OCI-LY7 (cell line): ENCODE results near the gene CACNB2. TPM values are rescaled to one million over a fixed set of nuclear protein-coding genes. Genes with fewer than 3 reads are reported as not detected.

Experiments
- BruUV-seq: library from RNA; stranded (reverse); fragments of 400-500 nt; replicated peaks from 2 replicates; lab custom pipeline; 2021; lab: Mats Ljungman, UMichigan
- CTCF ChIA-PET: fragments of 300-600 bp; sonication (Branson Sonifier 250); formaldehyde crosslinking; loops from one replicate; lab custom pipeline; 2022; ENCODE audit warnings: antibody characterized with exemption; ENCODE audit not compliant: unreplicated experiment; lab: Charles Lee
- POLR2A ChIA-PET: fragments of 300-600 bp; sonication (Branson Sonifier 250); formaldehyde crosslinking; loops from one replicate; lab custom pipeline; 2022; ENCODE audit warnings: antibody characterized with exemption; lab: Charles Lee
- DNase-seq: peaks from one replicate; pipeline ENCODE4 v3.0.0-alpha.2; 2015; ENCODE audit warnings: low spot score
- H2AFZ ChIP-seq: fragments of 200-600 bp; sonication (generic), shearing (Covaris generic); 2 replicates; pipeline ENCODE4 v1.6.1; 2014; ENCODE audit warnings: mild to moderate bottlenecking, antibody characterized with exemption, low read length, moderate library complexity
- H3K27ac ChIP-seq: fragments of 200-600 bp; sonication (generic); 2 replicates; pipeline ENCODE4 v1.5.1; 2014; ENCODE audit warnings: mixed run types, low read depth, mild to moderate bottlenecking, moderate library complexity, low read length, inconsistent platforms; ENCODE audit not compliant: poor library complexity, severe bottlenecking
- H3K36me3 ChIP-seq: fragments of 200-600 bp; sonication (generic); 2 replicates; pipeline ENCODE4 v1.6.1; 2014; ENCODE audit warnings: mild to moderate bottlenecking, antibody characterized with exemption, low read length, moderate library complexity, mixed read lengths; ENCODE audit not compliant: insufficient read depth
- H3K4me1 ChIP-seq: fragments of 200-600 bp; sonication (generic); 2 replicates; pipeline ENCODE4 v1.5.1; 2014; ENCODE audit warnings: mild to moderate bottlenecking, low read length; ENCODE audit not compliant: insufficient read depth, poor library complexity, severe bottlenecking
- H3K4me2 ChIP-seq: fragments of 200-600 bp; sonication (generic); 2 replicates; pipeline ENCODE4 v1.6.1; 2014; ENCODE audit warnings: mild to moderate bottlenecking, low read length
- H3K4me3 ChIP-seq: fragments of 200-600 bp; sonication (generic); 2 replicates; pipeline ENCODE4 v1.5.1; 2014; ENCODE audit warnings: mild to moderate bottlenecking, low read depth, low read length; ENCODE audit not compliant: poor library complexity, severe bottlenecking
- H3K79me2 ChIP-seq: fragments of 200-600 bp; sonication (generic); 2 replicates; pipeline ENCODE4 v1.6.1; 2016; ENCODE audit warnings: low read depth, mild to moderate bottlenecking, low read length, moderate library complexity, mixed read lengths; ENCODE audit not compliant: insufficient read depth
- H3K9me2 ChIP-seq: fragments of 200-600 bp; sonication (generic); 2 replicates; pipeline ENCODE4 v1.6.1; 2016; ENCODE audit warnings: mild to moderate bottlenecking, low read length, mixed read lengths; ENCODE audit not compliant: insufficient read depth
- H3K9me3 ChIP-seq: fragments of 200-600 bp; sonication (generic); 2 replicates; pipeline ENCODE4 v1.6.1; 2014; ENCODE audit warnings: mild to moderate bottlenecking, mixed run types, low read length, mixed read lengths
- H4K20me1 ChIP-seq: fragments of 200-600 bp; sonication (generic); 2 replicates; pipeline ENCODE4 v1.6.1; 2014; ENCODE audit warnings: mild to moderate bottlenecking, antibody characterized with exemption, low read length, moderate library complexity, mixed read lengths; ENCODE audit not compliant: insufficient read depth
- CTCF ChIP-seq: fragments of 200-600 bp; sonication (generic); conservative IDR thresholded peaks from 2 replicates; pipeline ENCODE4 v1.5.1; 2014; ENCODE audit warnings: mild to moderate bottlenecking, antibody characterized with exemption, low read length, moderate library complexity, mixed read lengths
- EZH2phosphoT487 ChIP-seq: fragments of 200-600 bp; sonication (generic); IDR thresholded peaks from 2 replicates; pipeline ENCODE4 v1.6.1; 2018; ENCODE audit warnings: low read depth, borderline replicate concordance, mild to moderate bottlenecking, mixed run types, antibody characterized with exemption, low read length, moderate library complexity, mixed read lengths
- intact Hi-C: fragments of 100-400 bp; cut with micrococcal nuclease; formaldehyde crosslinking; loops from one replicate; pipeline ENCODE4 v1.10.0; 2022; ENCODE audit not compliant: unreplicated experiment
- total RNA-seq, 2 experiments: library from RNA; depleted of rRNA in 1 of 2; stranded (reverse); fragments of >200 nt in 1 of 2; shearing (Covaris generic) in 1 of 2; gene quantifications; 2 replicates each; pipeline ENCODE4 v1.2.3, GENCODE V29; 2014 to 2022

Gene CACNB2
- total RNA-seq, 2 experiments from 2014 or later, result not detected

DNA sequence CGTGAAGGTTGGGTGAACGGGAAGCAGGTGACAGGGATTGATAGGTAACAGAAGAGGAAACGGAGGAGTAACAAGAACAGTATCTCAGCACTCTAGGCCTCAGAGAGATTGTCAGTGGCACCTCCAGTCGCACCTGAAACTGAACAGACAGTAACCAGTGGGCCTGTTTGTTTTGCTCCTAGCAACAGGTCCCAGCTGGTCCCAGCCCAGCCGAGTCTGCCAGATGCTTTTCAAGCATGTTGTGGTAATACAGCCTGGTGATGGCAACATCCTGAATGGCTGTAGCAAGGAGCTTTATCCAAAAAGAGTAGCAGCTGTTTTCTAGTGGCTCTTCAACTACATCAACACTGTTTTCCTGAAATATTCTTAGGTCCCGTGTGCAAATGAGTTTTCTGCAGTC is 4.7 kb downstream of the CACNB2 start:
- Histone ChIP-seq H3K4me3 (no peak overlapping the region), H2AFZ (no peak overlapping the region), H3K9me3 (no peaks in the 10 kb centered on the region), H3K27ac (no peak overlapping the region), H3K4me2 (no peak overlapping the region), H3K9me2 (no peaks in the 10 kb centered on the region), H4K20me1 (no peaks in the 10 kb centered on the region), H3K36me3 (no peaks in the 10 kb centered on the region), H3K79me2 (no peaks in the 10 kb centered on the region), H3K4me1 (no peaks in the 10 kb centered on the region)
- no peak for DNase-seq
- POLR2A ChIA-PET, result no interaction called here
- CTCF ChIA-PET, result no interaction called here
- no TSS peak for BruUV-seq
- TF ChIP-seq CTCF (no peak), EZH2phosphoT487 (no peak)
- intact Hi-C loops, result no loop called here

GRCh38 chr10:18145652-18146051 is 5.4 kb downstream of the CACNB2 start:
- ChIA-PET CTCF (no interaction called here), POLR2A (interaction anchor here (0.6 kb wide), 1 partner anchor 1990 kb away, joined by 5 read pairs; no protein-coding TSS in a partner anchor)
- H4K20me1 ChIP-seq, result no peaks in the 10 kb centered on the region
- no peaks in the 10 kb centered on the region for H3K79me2 ChIP-seq
- no peak for TF ChIP-seq EZH2phosphoT487
- no peak for TF ChIP-seq CTCF
- no peak overlapping the region for H3K4me2 ChIP-seq
- no peaks in the 10 kb centered on the region for H3K9me3 ChIP-seq
- intact Hi-C loops, result no loop called here
- no peaks in the 10 kb centered on the region for H3K36me3 ChIP-seq
- H3K4me3 ChIP-seq, result no peak overlapping the region
- H3K27ac ChIP-seq, result no peak overlapping the region
- H3K9me2 ChIP-seq, result no peaks in the 10 kb centered on the region
- no TSS peak for BruUV-seq
- H2AFZ ChIP-seq, result no peak overlapping the region
- H3K4me1 ChIP-seq, result no peaks in the 10 kb centered on the region
- no peak for DNase-seq

DNA sequence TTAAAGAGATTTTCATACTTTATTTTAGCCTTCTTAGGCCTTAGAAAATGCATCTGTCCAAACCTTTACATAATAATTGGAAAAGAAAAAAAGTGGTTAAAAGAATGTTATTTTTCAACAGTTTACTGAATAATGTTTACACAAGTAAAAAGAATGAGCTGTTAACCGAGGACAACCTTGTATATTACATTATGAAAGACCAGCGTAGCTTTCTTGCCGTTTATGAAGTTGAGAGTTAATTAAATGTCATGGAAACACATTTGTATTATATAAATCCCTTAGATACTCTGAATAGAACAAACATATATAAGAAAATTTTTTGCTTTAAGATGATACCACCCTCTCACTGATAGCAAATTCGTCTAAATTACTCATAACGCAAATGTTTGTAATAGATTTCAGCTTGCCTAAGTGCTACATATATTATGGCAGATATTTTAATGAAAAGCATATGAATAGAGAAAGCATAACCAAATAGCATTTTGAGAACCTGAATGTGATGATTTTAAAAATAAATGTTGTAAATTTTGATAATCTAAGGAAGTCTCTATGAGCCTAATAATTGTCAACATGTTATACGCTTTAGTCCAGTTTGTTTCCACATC is 9.1 kb downstream of the CACNB2 start:
- Histone ChIP-seq H3K9me3 (no peaks in the 10 kb centered on the region), H2AFZ (no peak overlapping the region), H3K4me3 (no peak overlapping the region), H3K4me1 (no peaks in the 10 kb centered on the region), H3K36me3 (no peaks in the 10 kb centered on the region), H3K9me2 (no peaks in the 10 kb centered on the region), H4K20me1 (no peaks in the 10 kb centered on the region), H3K79me2 (no peaks in the 10 kb centered on the region), H3K27ac (no peak overlapping the region), H3K4me2 (no peak overlapping the region)
- DNase-seq, result no peak
- TF ChIP-seq CTCF (no peak), EZH2phosphoT487 (no peak)
- no TSS peak for BruUV-seq
- CTCF ChIA-PET, result no interaction called here
- POLR2A ChIA-PET, result interaction anchor here (1.8 kb wide), 1 partner anchor 15 kb away, joined by 4 read pairs; no protein-coding TSS in a partner anchor
- intact Hi-C loops, result no loop called here
